Neutrophil (primary cell): Measurements from ENCODE around the gene GNA12.

Experiments
- H3K27ac ChIP-seq: fragments of 200-600 bp; sonication (generic); 2 replicates; pipeline ENCODE4 v1.5.1; 2016; ENCODE audit warnings: mild to moderate bottlenecking, moderate library complexity
- H3K27me3 ChIP-seq: fragments of 200-600 bp; sonication (generic); 2 replicates; pipeline ENCODE4 v1.6.0; 2016; ENCODE audit warnings: mild to moderate bottlenecking
- H3K36me3 ChIP-seq: fragments of 200-600 bp; sonication (generic); 2 replicates; pipeline ENCODE4 v1.5.1; 2017
- H3K4me1 ChIP-seq, 2 experiments: fragments of 200-600 bp in 1 of 2; sonication (generic) in 1 of 2; 1 replicate in 1 of 2; 2 replicates in 1 of 2; pipeline versions ENCODE4 v1.5.1 to v1.6.1; 2013 to 2016; ENCODE audit warnings: low read depth in 1 of 2, low read length in 1 of 2, mild to moderate bottlenecking in 1 of 2, moderate library complexity in 1 of 2; ENCODE audit not compliant: control insufficient read depth in 1 of 2, insufficient read depth in 1 of 2
- H3K4me3 ChIP-seq, 2 experiments: fragments of 200-600 bp in 1 of 2; sonication (generic) in 1 of 2; 1 replicate in 1 of 2; 2 replicates in 1 of 2; pipeline ENCODE4 v1.5.1; 2013 to 2016; ENCODE audit warnings: low read depth in 1 of 2, low read length in 1 of 2, mild to moderate bottlenecking in 1 of 2, moderate library complexity in 1 of 2
- H3K9me3 ChIP-seq: fragments of 200-600 bp; sonication (generic); 2 replicates; pipeline ENCODE4 v1.5.1; 2016
- TF ChIP-seq, protein P1 (sequence below): fragments of 200-600 bp; sonication (generic); IDR thresholded peaks from 2 replicates; pipeline ENCODE4 v1.5.1; 2016; ENCODE audit warnings: antibody characterized with exemption

The GNA12 gene

GRCh38 chr7:2777898-2778535, 66.1 kb downstream of the GNA12 start:
- TF ChIP-seq, protein P1, sequence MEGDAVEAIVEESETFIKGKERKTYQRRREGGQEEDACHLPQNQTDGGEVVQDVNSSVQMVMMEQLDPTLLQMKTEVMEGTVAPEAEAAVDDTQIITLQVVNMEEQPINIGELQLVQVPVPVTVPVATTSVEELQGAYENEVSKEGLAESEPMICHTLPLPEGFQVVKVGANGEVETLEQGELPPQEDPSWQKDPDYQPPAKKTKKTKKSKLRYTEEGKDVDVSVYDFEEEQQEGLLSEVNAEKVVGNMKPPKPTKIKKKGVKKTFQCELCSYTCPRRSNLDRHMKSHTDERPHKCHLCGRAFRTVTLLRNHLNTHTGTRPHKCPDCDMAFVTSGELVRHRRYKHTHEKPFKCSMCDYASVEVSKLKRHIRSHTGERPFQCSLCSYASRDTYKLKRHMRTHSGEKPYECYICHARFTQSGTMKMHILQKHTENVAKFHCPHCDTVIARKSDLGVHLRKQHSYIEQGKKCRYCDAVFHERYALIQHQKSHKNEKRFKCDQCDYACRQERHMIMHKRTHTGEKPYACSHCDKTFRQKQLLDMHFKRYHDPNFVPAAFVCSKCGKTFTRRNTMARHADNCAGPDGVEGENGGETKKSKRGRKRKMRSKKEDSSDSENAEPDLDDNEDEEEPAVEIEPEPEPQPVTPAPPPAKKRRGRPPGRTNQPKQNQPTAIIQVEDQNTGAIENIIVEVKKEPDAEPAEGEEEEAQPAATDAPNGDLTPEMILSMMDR, result no peak
- Histone ChIP-seq H3K27me3 (no peaks in the 10 kb centered on the region), H3K4me3 (no peak overlapping the region), H3K36me3 (no peaks in the 10 kb centered on the region), H3K9me3 (no peaks in the 10 kb centered on the region), H3K4me1 (no peaks in the 10 kb centered on the region), H3K27ac (no peak overlapping the region)

DNA sequence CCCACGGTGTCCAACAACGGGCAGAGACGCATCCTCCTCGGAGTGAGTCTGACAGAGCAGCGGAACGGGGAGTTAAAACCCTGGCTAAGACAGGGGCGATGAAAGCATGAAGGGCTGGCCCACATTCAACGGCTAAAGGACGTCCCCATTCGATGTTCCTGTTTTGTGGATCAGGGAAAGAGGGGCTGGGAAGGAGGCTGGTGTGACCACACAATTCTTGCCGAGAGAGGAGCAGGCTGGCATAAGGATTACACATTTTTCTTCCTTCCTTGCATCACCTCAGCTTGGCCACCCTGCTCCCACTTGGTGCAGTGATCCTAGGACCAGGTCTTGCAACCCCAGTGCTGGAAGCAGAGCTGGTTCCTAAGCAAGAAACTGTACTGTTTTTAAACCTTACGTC, 67.7 kb downstream of the GNA12 start:
- Histone ChIP-seq H3K27me3 (no peaks in the 10 kb centered on the region), H3K27ac (no peak overlapping the region), H3K36me3 (no peaks in the 10 kb centered on the region), H3K4me3 (no peak overlapping the region), H3K4me1 (no peaks in the 10 kb centered on the region), H3K9me3 (no peaks in the 10 kb centered on the region)
- TF ChIP-seq, protein P1, result no peak

GRCh38 chr7:2775785-2776184, 68.3 kb downstream of the GNA12 start:
- TF ChIP-seq, protein P1, result no peak
- Histone ChIP-seq H3K4me1 (no peaks in the 10 kb centered on the region), H3K9me3 (no peaks in the 10 kb centered on the region), H3K4me3 (no peak overlapping the region), H3K27ac (no peak overlapping the region), H3K36me3 (no peaks in the 10 kb centered on the region), H3K27me3 (no peaks in the 10 kb centered on the region)

GRCh38 chr7:2775376-2775775, 68.7 kb downstream of the GNA12 start:
- Histone ChIP-seq H3K4me1 (no peaks in the 10 kb centered on the region), H3K4me3 (no peak overlapping the region), H3K9me3 (no peaks in the 10 kb centered on the region), H3K27me3 (no peaks in the 10 kb centered on the region), H3K36me3 (no peaks in the 10 kb centered on the region), H3K27ac (no peak overlapping the region)
- TF ChIP-seq, protein P1, result no peak

- Histone ChIP-seq H3K4me1 (no peaks in the 10 kb centered on the region), H3K4me3 (no peak overlapping the region), H3K27ac (no peak overlapping the region), H3K9me3 (no peaks in the 10 kb centered on the region), H3K27me3 (no peaks in the 10 kb centered on the region), H3K36me3 (no peaks in the 10 kb centered on the region)
- TF ChIP-seq, protein P1, result no peak
Observed at GRCh38 chr7:2774935-2775334, 69.2 kb downstream of the GNA12 start.
